PC-9 (cell line): ENCODE results near the gene GLCCI1. TPM values are rescaled to one million over a fixed set of nuclear protein-coding genes. Genes with fewer than 3 reads are reported as not detected.

Source experiments
- BruUV-seq: library from RNA; stranded (reverse); fragments of 400-500 nt; replicated peaks from 2 replicates; lab custom pipeline; 2021; lab: Mats Ljungman, UMichigan
- CTCF ChIA-PET: fragments of 300-600 bp; sonication (Branson Sonifier 250); formaldehyde crosslinking; loops from one replicate; lab custom pipeline; 2022; ENCODE audit warnings: antibody characterized with exemption; lab: Charles Lee
- POLR2A ChIA-PET: fragments of 300-600 bp; sonication (Branson Sonifier 250); formaldehyde crosslinking; loops from one replicate; lab custom pipeline; 2022; ENCODE audit warnings: antibody characterized with exemption; ENCODE audit not compliant: unreplicated experiment; lab: Charles Lee
- DNase-seq, 2 experiments: peaks; one replicate each; pipeline versions ENCODE4 v3.0.0 to v3.0.0-alpha.2; 2015 to 2022; ENCODE audit warnings: mixed read lengths in 1 of 2
- H2AFZ ChIP-seq: fragments of 200-600 bp; sonication (generic); 2 replicates; pipeline ENCODE4 v1.8.1; 2017; ENCODE audit warnings: antibody characterized with exemption
- H3F3A ChIP-seq: fragments of 200-600 bp; sonication (generic); 2 replicates; pipeline ENCODE4 v1.8.1; 2017; ENCODE audit warnings: antibody characterized with exemption, mild to moderate bottlenecking, low read depth; ENCODE audit not compliant: insufficient read depth
- H3K27ac ChIP-seq: fragments of 200-600 bp; sonication (generic); 2 replicates; pipeline ENCODE4 v1.6.1; 2016; ENCODE audit warnings: mixed run types
- H3K27me3 ChIP-seq: fragments of 200-600 bp; sonication (generic); 2 replicates; pipeline ENCODE4 v1.6.1; 2016; ENCODE audit warnings: low read depth, mixed run types; ENCODE audit not compliant: insufficient read depth
- H3K36me3 ChIP-seq: fragments of 200-600 bp; sonication (generic); 2 replicates; pipeline ENCODE4 v1.6.1; 2016; ENCODE audit warnings: low read depth, mixed run types
- H3K4me1 ChIP-seq: fragments of 200-600 bp; sonication (generic); replicated peaks from 2 replicates; pipeline ENCODE4 v1.6.1; 2016; ENCODE audit warnings: mixed run types; ENCODE audit not compliant: insufficient read depth
- H3K4me2 ChIP-seq: fragments of 200-600 bp; sonication (generic); 2 replicates; pipeline ENCODE4 v1.6.1; 2017; ENCODE audit warnings: mixed run types
- H3K4me3 ChIP-seq: fragments of 200-600 bp; sonication (generic); 2 replicates; pipeline ENCODE4 v1.6.1; 2016; ENCODE audit warnings: mixed run types
- H3K79me2 ChIP-seq: fragments of 200-600 bp; sonication (generic); 2 replicates; pipeline ENCODE4 v1.6.1; 2017; ENCODE audit warnings: low read depth, mixed run types
- H3K9me2 ChIP-seq: fragments of 200-600 bp; sonication (generic); 2 replicates; pipeline ENCODE4 v1.8.1; 2017; ENCODE audit warnings: mild to moderate bottlenecking; ENCODE audit not compliant: insufficient read depth
- H3K9me3 ChIP-seq: fragments of 200-600 bp; sonication (generic); 2 replicates; pipeline ENCODE4 v1.8.1; 2016; ENCODE audit warnings: low read depth; ENCODE audit not compliant: insufficient read depth
- H4K20me1 ChIP-seq: fragments of 200-600 bp; sonication (generic); 2 replicates; pipeline ENCODE4 v1.8.1; 2017; ENCODE audit not compliant: insufficient read depth
- CTCF ChIP-seq: fragments of 200-600 bp; sonication (generic); conservative IDR thresholded peaks from 2 replicates; pipeline ENCODE4 v1.6.1; 2017; ENCODE audit warnings: mixed run types, antibody characterized with exemption, mild to moderate bottlenecking, moderate library complexity
- EZH2 ChIP-seq: fragments of 200-600 bp; sonication (generic); IDR thresholded peaks from 2 replicates; pipeline ENCODE4 v1.8.0; 2017; ENCODE audit warnings: antibody characterized with exemption, low read depth
- intact Hi-C: fragments of 100-400 bp; cut with micrococcal nuclease; formaldehyde crosslinking; loops from one replicate; pipeline ENCODE4 v1.10.0; 2022; ENCODE audit not compliant: unreplicated experiment
- total RNA-seq: library from RNA; stranded (reverse); gene quantifications from 2 replicates; pipeline ENCODE4 v1.2.3, GENCODE V29; 2021

GLCCI1 gene
- total RNA-seq, 1 experiment from 2014 or later: 42.1 TPM

GRCh38 chr7:7982904-7983303 lies 14.3 kb downstream of the GLCCI1 start:
- POLR2A ChIA-PET: no interaction called here
- no TSS peak for BruUV-seq
- no peaks in the 10 kb centered on the region for H3K27me3 ChIP-seq
- 0 out of 2 replicates have a peak, but pooled peaks cover 3% of the 10 kb centered on the region for H3K9me3 ChIP-seq
- intact Hi-C loops: no loop called here
- H3F3A ChIP-seq: no peaks in the 10 kb centered on the region; the same call in 1 of the 2 replicates
- no peak overlapping the region for H2AFZ ChIP-seq
- H3K9me2 ChIP-seq: no peaks in the 10 kb centered on the region
- no peaks in the 10 kb centered on the region; the same call in 1 of the 2 replicates for H3K4me1 ChIP-seq
- 0 out of 2 replicates have a peak, but pooled peaks cover 6% of the 10 kb centered on the region for H3K36me3 ChIP-seq
- TF ChIP-seq CTCF: no peak
- no peak for TF ChIP-seq EZH2
- no peak overlapping the region for H3K27ac ChIP-seq
- no peaks in the 10 kb centered on the region for H4K20me1 ChIP-seq
- H3K4me2 ChIP-seq: no peak overlapping the region
- no peak overlapping the region for H3K4me3 ChIP-seq
- CTCF ChIA-PET: no interaction called here
- peaks cover 97% of the 10 kb centered on the region for H3K79me2 ChIP-seq
- no peak for DNase-seq

GRCh38 chr7:7984424-7984823 lies 15.8 kb downstream of the GLCCI1 start:
- Histone ChIP-seq H3K4me1 (peaks cover 4% of the 10 kb centered on the region), H3K4me2 (no peak overlapping the region), H3K9me3 (0 out of 2 replicates have a peak, but pooled peaks cover 3% of the 10 kb centered on the region), H3K36me3 (0 out of 2 replicates have a peak, but pooled peaks cover 6% of the 10 kb centered on the region), H3K9me2 (no peaks in the 10 kb centered on the region), H3F3A (no peaks in the 10 kb centered on the region; the same call in 1 of the 2 replicates), H2AFZ (no peak overlapping the region), H3K79me2 (peaks cover 92% of the 10 kb centered on the region), H3K4me3 (no peak overlapping the region), H3K27ac (no peak overlapping the region), H3K27me3 (no peaks in the 10 kb centered on the region), H4K20me1 (no peaks in the 10 kb centered on the region)
- TF ChIP-seq CTCF: no peak
- intact Hi-C loops: no loop called here
- no peak for DNase-seq
- BruUV-seq: no TSS peak
- POLR2A ChIA-PET: no interaction called here
- CTCF ChIA-PET: no interaction called here

GRCh38 chr7:7988706-7989105 lies 20.1 kb downstream of the GLCCI1 start:
- no peak for TF ChIP-seq CTCF
- no peak for TF ChIP-seq EZH2
- Histone ChIP-seq H4K20me1 (no peaks in the 10 kb centered on the region), H3K9me3 (peaks cover 24% of the 10 kb centered on the region; the same call in 1 of the 2 replicates), H3K27me3 (no peaks in the 10 kb centered on the region), H2AFZ (no peak overlapping the region), H3K79me2 (peaks cover 91% of the 10 kb centered on the region), H3K4me1 (peaks cover 7% of the 10 kb centered on the region), H3K4me3 (no peak overlapping the region), H3K4me2 (no peak overlapping the region), H3F3A (no peaks in the 10 kb centered on the region), H3K9me2 (no peaks in the 10 kb centered on the region), H3K36me3 (peaks cover 9% of the 10 kb centered on the region; the same call in 1 of the 2 replicates), H3K27ac (no peak overlapping the region)
- intact Hi-C loops: no loop called here
- DNase-seq: no peak
- ChIA-PET POLR2A (no interaction called here), CTCF (no interaction called here)
- BruUV-seq: no TSS peak
